ENCODE measurements around the gene ADCY2. TPM values are rescaled to one million over a fixed set of nuclear protein-coding genes. Genes with fewer than 3 reads are reported as not detected.

ADCY2 gene
- total RNA-seq, 5 donors from 2014 or later (not counting 1 experiment from before 2014, with no cell fraction given): 0.23 to 0.32 TPM; not detected in 3

DNA sequence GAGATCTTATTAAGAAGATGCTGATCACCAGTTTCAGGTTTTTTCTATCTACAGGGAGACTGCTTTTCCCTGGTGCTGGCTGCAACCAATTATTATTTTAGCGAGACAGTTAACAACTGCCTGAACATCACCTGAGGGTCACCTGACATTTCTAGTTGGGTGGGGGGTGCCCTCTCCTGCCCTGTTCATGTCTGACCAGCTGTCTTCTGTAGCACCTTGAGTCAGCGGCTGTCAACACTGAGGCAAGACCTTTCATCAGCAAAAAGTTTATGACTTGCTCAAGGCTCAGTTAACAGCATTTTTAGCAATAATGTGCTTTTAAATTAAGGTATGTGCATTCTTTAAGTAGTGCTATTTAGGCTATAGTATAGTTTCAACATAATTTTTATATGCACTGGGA, 58.0 kb downstream of the ADCY2 start:
- DNase-seq: no peak
- ChIA-PET CTCF (no interaction called here), POLR2A (no interaction called here)
- no peak overlapping the region for H3K4me3 ChIP-seq (ENCODE audit: control insufficient read depth in 1 of 2, extremely low read depth in 1 of 2, low read length in 1 of 2)
- ATAC-seq (replicated peaks in 1 of 4): no peak
- WGBS (ENCODE audit: insufficient coverage): 100% methylated on average over 1 of the region's 2 CpGs
- Mint-ChIP-seq H3K27ac (no peak overlapping the region), H3K4me3 (no peak overlapping the region), H3K4me1 (no peaks in the 10 kb centered on the region), H3K9me3 (peaks cover 0 to 4% (median 3%) of the 10 kb centered on the region in 3 donors), H3K36me3 (no peaks in the 10 kb centered on the region), H3K27me3 (no peaks in the 10 kb centered on the region)
- H3K27me3 ChIP-seq (replicated peaks in 1 of 2; ENCODE audit: control insufficient read depth in 2 of 2, extremely low read depth in 1 of 2, insufficient read depth in 2 of 2, low read length in 1 of 2): no peaks in the 10 kb centered on the region
- no peaks in the 10 kb centered on the region for H3K9me3 ChIP-seq
- H3K4me1 ChIP-seq (ENCODE audit: control insufficient read depth in 1 of 2, extremely low read depth in 1 of 2, insufficient read depth in 2 of 2, low read length in 2 of 2): no peaks in the 10 kb centered on the region
- H3K27ac ChIP-seq (ENCODE audit: low read length): no peak overlapping the region
- no peaks in the 10 kb centered on the region for H3K36me3 ChIP-seq (ENCODE audit: control insufficient read depth in 2 of 2, extremely low read depth in 1 of 2, insufficient read depth in 1 of 2, low read length in 1 of 2)

DNA sequence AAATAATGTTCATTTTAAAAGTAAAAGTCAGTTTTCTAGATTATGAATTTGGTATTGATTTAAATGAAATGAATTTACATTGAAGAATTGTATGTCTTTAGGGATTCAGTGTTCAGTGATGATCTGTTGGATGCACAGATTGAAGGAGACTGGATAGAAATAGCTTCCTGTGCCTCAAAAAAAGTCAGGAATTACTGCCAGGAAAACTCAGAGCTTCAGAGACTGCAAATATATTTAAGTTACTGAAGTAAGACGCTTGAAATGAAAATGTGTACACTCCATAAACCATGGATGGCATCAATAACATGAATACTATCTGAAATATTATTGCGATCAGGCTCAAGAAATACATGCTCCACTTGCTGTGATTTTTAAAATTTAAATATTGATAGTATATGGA, 60.3 kb downstream of the ADCY2 start:
- no peaks in the 10 kb centered on the region for H3K4me1 ChIP-seq (ENCODE audit: control insufficient read depth in 1 of 2, extremely low read depth in 1 of 2, insufficient read depth in 2 of 2, low read length in 2 of 2)
- H3K36me3 ChIP-seq (ENCODE audit: control insufficient read depth in 2 of 2, extremely low read depth in 1 of 2, insufficient read depth in 1 of 2, low read length in 1 of 2): no peaks in the 10 kb centered on the region
- H3K9me3 ChIP-seq: no peaks in the 10 kb centered on the region
- Mint-ChIP-seq H3K4me1 (no peaks in the 10 kb centered on the region), H3K9me3 (peaks cover 0 to 4% (median 3%) of the 10 kb centered on the region in 3 donors), H3K36me3 (no peaks in the 10 kb centered on the region), H3K27ac (no peak overlapping the region), H3K27me3 (no peaks in the 10 kb centered on the region), H3K4me3 (no peak overlapping the region)
- no peak overlapping the region for H3K27ac ChIP-seq (ENCODE audit: low read length)
- H3K27me3 ChIP-seq (replicated peaks in 1 of 2; ENCODE audit: control insufficient read depth in 2 of 2, extremely low read depth in 1 of 2, insufficient read depth in 2 of 2, low read length in 1 of 2): no peaks in the 10 kb centered on the region
- ChIA-PET POLR2A (no interaction called here), CTCF (no interaction called here)
- WGBS (ENCODE audit: insufficient coverage): no CpG with 5 or more reads among the region's 2 CpGs
- H3K4me3 ChIP-seq (ENCODE audit: control insufficient read depth in 1 of 2, extremely low read depth in 1 of 2, low read length in 1 of 2): no peak overlapping the region
- no peak for ATAC-seq (replicated peaks in 1 of 4)
- no peak for DNase-seq

DNA sequence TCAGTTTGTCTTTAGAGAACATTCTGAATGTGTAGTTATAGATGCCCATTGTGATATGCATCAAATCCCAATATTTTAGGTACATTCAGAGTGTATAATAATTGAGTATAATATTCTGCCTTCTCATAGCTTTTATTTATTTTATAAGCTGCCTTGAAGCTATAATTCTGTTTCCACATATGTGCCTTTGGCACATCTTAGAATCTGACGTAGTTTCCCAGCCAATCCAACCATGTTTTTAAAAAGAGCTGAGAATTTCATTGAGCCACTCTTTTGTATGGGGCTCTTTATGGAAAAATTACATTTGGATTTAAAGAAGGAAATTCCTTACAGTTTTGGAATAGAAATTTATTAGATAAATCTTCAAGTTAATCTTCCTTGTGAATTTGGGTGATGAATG, 65.4 kb downstream of the ADCY2 start:
- Histone ChIP-seq H3K4me3 (ENCODE audit: control insufficient read depth in 1 of 2, extremely low read depth in 1 of 2, low read length in 1 of 2) (no peak overlapping the region), H3K4me1 (ENCODE audit: control insufficient read depth in 1 of 2, extremely low read depth in 1 of 2, insufficient read depth in 2 of 2, low read length in 2 of 2) (no peaks in the 10 kb centered on the region), H3K27me3 (replicated peaks in 1 of 2; ENCODE audit: control insufficient read depth in 2 of 2, extremely low read depth in 1 of 2, insufficient read depth in 2 of 2, low read length in 1 of 2) (no peaks in the 10 kb centered on the region), H3K9me3 (no peaks in the 10 kb centered on the region), H3K27ac (ENCODE audit: low read length) (no peak overlapping the region), H3K36me3 (ENCODE audit: control insufficient read depth in 2 of 2, extremely low read depth in 1 of 2, insufficient read depth in 1 of 2, low read length in 1 of 2) (no peaks in the 10 kb centered on the region)
- peaks cover 0 to 5% of the 10 kb centered on the region in 2 donors for H3K27me3 Mint-ChIP-seq
- H3K4me1 Mint-ChIP-seq: no peaks in the 10 kb centered on the region
- ChIA-PET CTCF (no interaction called here), POLR2A (no interaction called here)
- no peak overlapping the region for H3K4me3 Mint-ChIP-seq
- no CpG with 5 or more reads among the region's 1 CpG for WGBS (ENCODE audit: insufficient coverage)
- DNase-seq (no peak), ATAC-seq (replicated peaks in 1 of 4) (no peak)
- H3K27ac Mint-ChIP-seq: no peak overlapping the region
- H3K9me3 Mint-ChIP-seq: peaks cover 0 to 2% (median 0%) of the 10 kb centered on the region in 3 donors
- no peaks in the 10 kb centered on the region for H3K36me3 Mint-ChIP-seq

DNA sequence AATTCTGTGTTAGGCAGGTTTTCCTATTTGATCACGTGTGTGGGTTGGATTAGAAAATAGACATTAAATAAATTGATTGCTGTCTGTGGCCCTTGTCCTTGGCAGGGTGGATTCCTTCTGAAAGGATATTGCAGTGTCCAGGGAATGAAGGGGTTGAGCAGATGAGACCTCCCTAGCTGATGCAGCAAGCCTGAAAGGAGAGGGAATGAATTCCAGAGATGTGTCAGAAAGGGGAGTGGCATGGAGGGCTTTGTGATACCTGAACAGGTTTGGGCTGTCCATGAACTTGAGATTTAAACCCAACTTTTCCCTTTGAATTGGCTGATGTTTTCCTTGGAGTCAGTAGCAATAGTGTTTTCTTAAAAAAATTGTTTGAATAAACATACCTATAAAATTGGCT, 66.8 kb downstream of the ADCY2 start:
- H3K36me3 ChIP-seq (ENCODE audit: control insufficient read depth in 2 of 2, extremely low read depth in 1 of 2, insufficient read depth in 1 of 2, low read length in 1 of 2): no peaks in the 10 kb centered on the region
- ChIA-PET CTCF (interaction anchor here in 1 of 2 donors (0.7 kb wide), 1 partner anchor 697 kb away, joined by 4 read pairs; no protein-coding TSS in a partner anchor), POLR2A (interaction anchor here in 1 of 2 donors (0.7 kb wide), 1 partner anchor 1473 kb away, joined by 9 read pairs; no protein-coding TSS in a partner anchor)
- H3K9me3 Mint-ChIP-seq: peaks cover 0 to 2% (median 0%) of the 10 kb centered on the region in 3 donors
- H3K27ac ChIP-seq (ENCODE audit: low read length): no peak overlapping the region
- DNase-seq: no peak
- no peaks in the 10 kb centered on the region for H3K4me1 ChIP-seq (ENCODE audit: control insufficient read depth in 1 of 2, extremely low read depth in 1 of 2, insufficient read depth in 2 of 2, low read length in 2 of 2)
- peaks cover 0 to 5% of the 10 kb centered on the region in 2 donors for H3K27me3 Mint-ChIP-seq
- H3K4me3 Mint-ChIP-seq: no peak overlapping the region
- H3K36me3 Mint-ChIP-seq: no peaks in the 10 kb centered on the region
- no peaks in the 10 kb centered on the region for H3K9me3 ChIP-seq
- H3K4me3 ChIP-seq (ENCODE audit: control insufficient read depth in 1 of 2, extremely low read depth in 1 of 2, low read length in 1 of 2): no peak overlapping the region
- H3K27ac Mint-ChIP-seq: no peak overlapping the region
- 100% methylated on average over 1 of the region's 1 CpG for WGBS (ENCODE audit: insufficient coverage)
- no peaks in the 10 kb centered on the region for H3K27me3 ChIP-seq (replicated peaks in 1 of 2; ENCODE audit: control insufficient read depth in 2 of 2, extremely low read depth in 1 of 2, insufficient read depth in 2 of 2, low read length in 1 of 2)
- H3K4me1 Mint-ChIP-seq: no peaks in the 10 kb centered on the region
- ATAC-seq (replicated peaks in 1 of 4): no peak

DNA sequence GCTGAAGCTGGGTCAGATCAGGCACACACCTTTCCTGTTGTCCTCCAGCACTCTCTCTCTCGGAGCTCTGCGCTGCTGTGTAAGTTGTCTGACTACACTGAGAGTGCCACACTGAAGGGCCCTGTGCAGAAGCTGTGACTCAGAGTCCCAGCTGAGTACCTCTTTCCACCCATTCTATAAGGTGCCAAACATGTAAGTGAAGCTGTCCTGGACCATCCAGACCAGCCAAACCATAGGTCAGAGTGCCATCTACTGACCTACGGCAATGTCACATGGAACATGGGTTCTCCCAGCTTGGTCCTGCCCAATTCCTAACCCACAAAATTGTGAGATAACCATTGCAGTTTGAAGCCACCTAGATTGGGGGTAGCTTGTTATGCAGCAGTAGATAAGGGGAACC, 68.2 kb downstream of the ADCY2 start:
- WGBS (ENCODE audit: insufficient coverage): 73% methylated on average over 3 of the region's 3 CpGs
- CTCF ChIA-PET: no interaction called here
- Mint-ChIP-seq H3K27ac (no peak overlapping the region), H3K9me3 (peaks cover 0 to 2% (median 0%) of the 10 kb centered on the region in 3 donors), H3K36me3 (no peaks in the 10 kb centered on the region), H3K27me3 (peaks cover 0 to 5% of the 10 kb centered on the region in 2 donors), H3K4me1 (no peaks in the 10 kb centered on the region), H3K4me3 (no peak overlapping the region)
- ATAC-seq (replicated peaks in 1 of 4) (no peak), DNase-seq (no peak)
- Histone ChIP-seq H3K27ac (ENCODE audit: low read length) (no peak overlapping the region), H3K9me3 (no peaks in the 10 kb centered on the region), H3K4me3 (ENCODE audit: control insufficient read depth in 1 of 2, extremely low read depth in 1 of 2, low read length in 1 of 2) (no peak overlapping the region), H3K36me3 (ENCODE audit: control insufficient read depth in 2 of 2, extremely low read depth in 1 of 2, insufficient read depth in 1 of 2, low read length in 1 of 2) (no peaks in the 10 kb centered on the region), H3K27me3 (replicated peaks in 1 of 2; ENCODE audit: control insufficient read depth in 2 of 2, extremely low read depth in 1 of 2, insufficient read depth in 2 of 2, low read length in 1 of 2) (no peaks in the 10 kb centered on the region), H3K4me1 (ENCODE audit: control insufficient read depth in 1 of 2, extremely low read depth in 1 of 2, insufficient read depth in 2 of 2, low read length in 2 of 2) (no peaks in the 10 kb centered on the region)
- POLR2A ChIA-PET: no interaction called here

- Mint-ChIP-seq H3K36me3 (no peaks in the 10 kb centered on the region), H3K27me3 (peaks cover 0 to 5% of the 10 kb centered on the region in 2 donors), H3K4me1 (no peaks in the 10 kb centered on the region), H3K4me3 (no peak overlapping the region), H3K27ac (no peak overlapping the region), H3K9me3 (peaks cover 0 to 8% (median 5%) of the 10 kb centered on the region in 3 donors)
- H3K4me3 ChIP-seq (ENCODE audit: control insufficient read depth in 1 of 2, extremely low read depth in 1 of 2, low read length in 1 of 2): no peak overlapping the region
- CTCF ChIA-PET: no interaction called here
- POLR2A ChIA-PET: no interaction called here
- H3K36me3 ChIP-seq (ENCODE audit: control insufficient read depth in 2 of 2, extremely low read depth in 1 of 2, insufficient read depth in 1 of 2, low read length in 1 of 2): no peaks in the 10 kb centered on the region
- no peak overlapping the region for H3K27ac ChIP-seq (ENCODE audit: low read length)
- ATAC-seq (replicated peaks in 1 of 4) (no peak), DNase-seq (no peak)
- H3K4me1 ChIP-seq (ENCODE audit: control insufficient read depth in 1 of 2, extremely low read depth in 1 of 2, insufficient read depth in 2 of 2, low read length in 2 of 2): no peaks in the 10 kb centered on the region
- H3K27me3 ChIP-seq (replicated peaks in 1 of 2; ENCODE audit: control insufficient read depth in 2 of 2, extremely low read depth in 1 of 2, insufficient read depth in 2 of 2, low read length in 1 of 2): no peaks in the 10 kb centered on the region
- H3K9me3 ChIP-seq: no peaks in the 10 kb centered on the region
- 86% methylated on average over 5 of the region's 7 CpGs for WGBS (ENCODE audit: insufficient coverage)
Measured at GRCh38 chr5:7467179-7467578, 71.2 kb downstream of the ADCY2 start.

DNA sequence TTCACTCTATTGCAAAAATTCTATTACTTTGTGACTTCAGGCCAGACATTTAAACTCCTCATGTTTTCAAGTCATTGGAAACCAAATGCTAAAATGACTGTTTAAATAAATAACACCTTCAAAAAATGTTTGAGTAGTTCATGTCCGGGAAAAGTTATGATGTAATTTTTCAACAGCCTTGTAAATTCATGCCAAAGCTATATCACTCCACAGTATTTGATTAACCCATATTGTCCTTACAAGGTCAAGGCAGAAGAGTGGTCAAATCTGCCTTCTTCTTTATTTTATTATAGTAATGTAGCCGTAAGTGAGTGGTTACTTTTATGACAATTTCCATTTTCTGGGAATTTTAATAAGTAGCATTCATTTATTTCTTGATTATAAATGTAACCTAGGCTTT, 72.8 kb downstream of the ADCY2 start:
- peaks cover 0 to 8% (median 6%) of the 10 kb centered on the region in 3 donors for H3K9me3 Mint-ChIP-seq
- ChIA-PET CTCF (no interaction called here), POLR2A (no interaction called here)
- H3K4me3 ChIP-seq (ENCODE audit: control insufficient read depth in 1 of 2, extremely low read depth in 1 of 2, low read length in 1 of 2): no peak overlapping the region
- no peaks in the 10 kb centered on the region for H3K36me3 Mint-ChIP-seq
- H3K27me3 ChIP-seq (replicated peaks in 1 of 2; ENCODE audit: control insufficient read depth in 2 of 2, extremely low read depth in 1 of 2, insufficient read depth in 2 of 2, low read length in 1 of 2): no peaks in the 10 kb centered on the region
- no peak overlapping the region for H3K4me3 Mint-ChIP-seq
- no peak for DNase-seq
- no peaks in the 10 kb centered on the region for H3K4me1 Mint-ChIP-seq
- WGBS (ENCODE audit: insufficient coverage): no CpG with 5 or more reads among the region's 2 CpGs
- H3K27me3 Mint-ChIP-seq: peaks cover 0 to 5% of the 10 kb centered on the region in 2 donors
- H3K9me3 ChIP-seq: no peaks in the 10 kb centered on the region
- no peaks in the 10 kb centered on the region for H3K4me1 ChIP-seq (ENCODE audit: control insufficient read depth in 1 of 2, extremely low read depth in 1 of 2, insufficient read depth in 2 of 2, low read length in 2 of 2)
- no peaks in the 10 kb centered on the region for H3K36me3 ChIP-seq (ENCODE audit: control insufficient read depth in 2 of 2, extremely low read depth in 1 of 2, insufficient read depth in 1 of 2, low read length in 1 of 2)
- ATAC-seq (replicated peaks in 1 of 4): no peak
- no peak overlapping the region for H3K27ac Mint-ChIP-seq
- H3K27ac ChIP-seq (ENCODE audit: low read length): no peak overlapping the region

Measured in T-cell (primary cell).